GM18858 (cell line): Measurements from ENCODE around the gene GABPA.
"Not testable (repeated sequence)": the region's sequence is repeated elsewhere in the genome, so short reads cannot be mapped to it uniquely, and the experiment has no call there.

Experiments used
- ATAC-seq: cut with Tn5 transposase; IDR thresholded peaks from one replicate; pipeline ENCODE4 v1.9.1; 2021; ENCODE audit not compliant: unreplicated experiment

GABPA gene

GRCh38 chr21:25735646-25736597 is 1.1 kb downstream of the GABPA start:
- ATAC-seq: peak; percentile 15

- ATAC-seq: no peak
These were observed 2.6 kb downstream of the GABPA start for GRCh38 chr21:25737421-25737820.

GRCh38 chr21:25742900-25743299 is 8.1 kb downstream of the GABPA start:
- ATAC-seq: no peak

GRCh38 chr21:25744854-25745253 is 10.1 kb downstream of the GABPA start:
- ATAC-seq: no peak

- ATAC-seq: no peak
These were observed 15.3 kb downstream of the GABPA start for GRCh38 chr21:25750085-25750484.

- ATAC-seq: no peak
These were observed 17.6 kb downstream of the GABPA start for GRCh38 chr21:25752416-25752815.

- ATAC-seq: no peak
These were observed 21.6 kb downstream of the GABPA start for GRCh38 chr21:25756190-25756932.

GRCh38 chr21:25757531-25757930 is 22.8 kb downstream of the GABPA start:
- no peak for ATAC-seq

GRCh38 chr21:25759573-25759972 is 24.8 kb downstream of the GABPA start:
- no peak for ATAC-seq

- ATAC-seq: no peak
These were observed 25.3 kb downstream of the GABPA start for GRCh38 chr21:25760061-25760460.

GRCh38 chr21:25760677-25761076 is 25.9 kb downstream of the GABPA start:
- ATAC-seq: no peak

- ATAC-seq: no peak
These were observed 29.3 kb downstream of the GABPA start for GRCh38 chr21:25764065-25764464.

GRCh38 chr21:25767921-25768320 is 33.1 kb downstream of the GABPA start:
- no peak for ATAC-seq

- no peak for ATAC-seq
These were observed 37.9 kb downstream of the GABPA start for GRCh38 chr21:25772686-25773085.

- ATAC-seq: no peak
These were observed 41.7 kb downstream of the GABPA start for GRCh38 chr21:25776440-25776839.

GRCh38 chr21:25778126-25778875 is 43.5 kb downstream of the GABPA start:
- not testable (repeated sequence) for ATAC-seq

GRCh38 chr21:25788677-25789076 is 53.9 kb downstream of the GABPA start:
- no peak for ATAC-seq

- peak; percentile 55 for ATAC-seq
These were observed 55.5 kb downstream of the GABPA start for GRCh38 chr21:25790122-25790877.

- ATAC-seq: no peak
These were observed 56.1 kb downstream of the GABPA start for GRCh38 chr21:25790878-25791204.

- ATAC-seq: no peak
These were observed 56.5 kb downstream of the GABPA start for GRCh38 chr21:25791319-25791718.
